ENCODE measurements around the gene ERLIN1. TPM values are rescaled to one million over a fixed set of nuclear protein-coding genes. Genes with fewer than 3 reads are reported as not detected.

Gene ERLIN1
- total and polyA plus RNA-seq, 10 of the 15 experiments (the other 5 are each of a cell fraction or from before 2014, with no cell fraction given): 4.9 to 21.7 (median 13.0) TPM

DNA sequence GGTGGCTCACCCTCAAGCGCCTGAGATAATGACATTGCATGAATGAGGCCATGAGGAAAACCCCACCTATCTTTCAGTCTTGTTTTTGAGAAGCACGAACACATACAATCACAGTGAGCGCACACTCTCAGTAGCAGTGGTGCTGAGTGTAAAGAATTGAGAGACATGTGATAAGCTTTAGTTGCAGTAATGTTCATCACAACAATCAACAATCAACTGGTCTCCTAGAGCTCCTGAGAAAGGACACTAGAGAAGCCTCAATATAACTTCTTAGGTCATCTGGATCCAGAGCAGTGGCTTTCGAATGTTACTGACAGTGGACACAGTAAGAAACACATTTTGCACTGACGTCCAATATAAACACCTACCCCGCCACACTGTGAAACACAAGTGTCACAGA, 12.8 kb downstream of the ERLIN1 start:
- no peak overlapping the region for H3K4me2 ChIP-seq (ENCODE audit: control insufficient read depth, insufficient read depth)
- no peaks in the 10 kb centered on the region for H4K20me1 ChIP-seq (ENCODE audit: control insufficient read depth, insufficient read depth)
- peaks cover 4 to 16% of the 10 kb centered on the region in 2 experiments for H3K36me3 ChIP-seq (ENCODE audit: control insufficient read depth in 2 of 2, insufficient read depth in 2 of 2, low read length in 1 of 2)
- POLR2A ChIA-PET: no interaction called here
- H3K4me3 ChIP-seq: no peak overlapping the region
- FAIRE-seq (no peak), ATAC-seq (no peak), DNase-seq (ENCODE audit: low read depth, low spot score) (no peak)
- H3K9me3 ChIP-seq (replicated peaks; ENCODE audit: control insufficient read depth, insufficient read depth, low read length): peaks cover 8% of the 10 kb centered on the region
- H3K9ac ChIP-seq (ENCODE audit: control insufficient read depth, insufficient read depth, low read length): no peak overlapping the region
- intact Hi-C loops (cut with micrococcal nuclease; ENCODE audit: unreplicated experiment): no loop called here
- H3K27ac ChIP-seq (ENCODE audit: control insufficient read depth, insufficient read depth): no peak overlapping the region
- no peak overlapping the region for H2AFZ ChIP-seq (ENCODE audit: control insufficient read depth, low read depth, low read length)
- CTCF ChIA-PET: interaction anchor here (0.9 to 1.0 kb wide), 2 partner anchors 9 to 327 kb away, joined by 3 to 4 read pairs; no protein-coding TSS in a partner anchor
- H3K79me2 ChIP-seq (ENCODE audit: control insufficient read depth, insufficient read depth, low read length): peaks cover 4% of the 10 kb centered on the region
- no peaks in the 10 kb centered on the region for H3K27me3 ChIP-seq (replicated peaks in 1 of 2; ENCODE audit: control insufficient read depth in 2 of 2, insufficient read depth in 2 of 2, low read length in 1 of 2)
- WGBS (ENCODE audit: insufficient coverage, insufficient replicate concordance, low lambda C conversion rate, missing lambda C conversion rate): 85% methylated on average over 6 of the region's 6 CpGs
- TF ChIP-seq ATF7 (IDR thresholded peaks at IDR 0.05; ENCODE audit: low read depth) (no peak), CBX3 (IDR thresholded peaks at IDR 0.05; ENCODE audit: borderline replicate concordance, low read depth) (no peak), DPF2 (IDR thresholded peaks at IDR 0.05) (no peak), SIX5 (IDR thresholded peaks at IDR 0.05; ENCODE audit: low read depth, low read length, severe bottlenecking) (no peak)
- TF ChIP-seq, protein P1, sequence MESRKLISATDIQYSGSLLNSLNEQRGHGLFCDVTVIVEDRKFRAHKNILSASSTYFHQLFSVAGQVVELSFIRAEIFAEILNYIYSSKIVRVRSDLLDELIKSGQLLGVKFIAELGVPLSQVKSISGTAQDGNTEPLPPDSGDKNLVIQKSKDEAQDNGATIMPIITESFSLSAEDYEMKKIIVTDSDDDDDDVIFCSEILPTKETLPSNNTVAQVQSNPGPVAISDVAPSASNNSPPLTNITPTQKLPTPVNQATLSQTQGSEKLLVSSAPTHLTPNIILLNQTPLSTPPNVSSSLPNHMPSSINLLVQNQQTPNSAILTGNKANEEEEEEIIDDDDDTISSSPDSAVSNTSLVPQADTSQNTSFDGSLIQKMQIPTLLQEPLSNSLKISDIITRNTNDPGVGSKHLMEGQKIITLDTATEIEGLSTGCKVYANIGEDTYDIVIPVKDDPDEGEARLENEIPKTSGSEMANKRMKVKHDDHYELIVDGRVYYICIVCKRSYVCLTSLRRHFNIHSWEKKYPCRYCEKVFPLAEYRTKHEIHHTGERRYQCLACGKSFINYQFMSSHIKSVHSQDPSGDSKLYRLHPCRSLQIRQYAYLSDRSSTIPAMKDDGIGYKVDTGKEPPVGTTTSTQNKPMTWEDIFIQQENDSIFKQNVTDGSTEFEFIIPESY (IDR thresholded peaks at IDR 0.05): no peak
- SMC1A ChIA-PET (ENCODE audit: uncharacterized antibody, unreplicated experiment): interaction anchor here (0.7 to 1.5 kb wide), 3 partner anchors 11 to 51 kb away, joined by 3 to 4 read pairs (median 3); no protein-coding TSS in a partner anchor
- in situ Hi-C loops (cut with MboI): no loop called here
- no TSS peak for BruUV-seq (replicated peaks)
- RAD21 ChIA-PET (ENCODE audit: unreplicated experiment): interaction anchor here (0.6 kb wide), 1 partner anchor 16 kb away, joined by 3 read pairs; no protein-coding TSS in a partner anchor
- peaks cover 14% of the 10 kb centered on the region for H3K4me1 ChIP-seq (ENCODE audit: control insufficient read depth, insufficient read depth, low read length)

DNA sequence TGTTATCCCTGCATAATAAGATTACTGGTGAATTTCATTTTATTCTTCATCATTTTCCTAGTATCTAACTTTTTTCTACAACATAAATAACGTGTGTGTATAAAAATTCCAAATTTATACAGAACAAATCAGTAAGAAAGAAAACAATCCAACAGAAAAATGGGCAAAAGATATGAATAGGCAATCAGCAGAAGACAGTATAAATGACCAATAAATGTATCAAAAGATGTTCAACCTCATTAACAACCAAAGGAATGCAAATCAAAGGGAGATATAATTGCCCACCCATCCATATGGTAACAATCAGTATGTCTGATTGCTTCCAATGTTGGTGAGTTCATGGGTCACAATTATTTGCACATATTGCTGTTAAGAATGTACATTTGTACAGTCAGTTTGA, 13.5 kb downstream of the ERLIN1 start:
- Histone ChIP-seq H3K4me3 (no peak overlapping the region), H4K20me1 (ENCODE audit: control insufficient read depth, insufficient read depth) (no peaks in the 10 kb centered on the region), H3K36me3 (ENCODE audit: control insufficient read depth in 2 of 2, insufficient read depth in 2 of 2, low read length in 1 of 2) (peaks cover 4 to 16% of the 10 kb centered on the region in 2 experiments), H3K27ac (ENCODE audit: control insufficient read depth, insufficient read depth) (no peak overlapping the region), H2AFZ (ENCODE audit: control insufficient read depth, low read depth, low read length) (no peak overlapping the region), H3K79me2 (ENCODE audit: control insufficient read depth, insufficient read depth, low read length) (peaks cover 4% of the 10 kb centered on the region), H3K4me1 (ENCODE audit: control insufficient read depth, insufficient read depth, low read length) (peaks cover 14% of the 10 kb centered on the region), H3K4me2 (ENCODE audit: control insufficient read depth, insufficient read depth) (no peak overlapping the region), H3K27me3 (replicated peaks in 1 of 2; ENCODE audit: control insufficient read depth in 2 of 2, insufficient read depth in 2 of 2, low read length in 1 of 2) (no peaks in the 10 kb centered on the region), H3K9me3 (replicated peaks; ENCODE audit: control insufficient read depth, insufficient read depth, low read length) (peaks cover 8% of the 10 kb centered on the region), H3K9ac (ENCODE audit: control insufficient read depth, insufficient read depth, low read length) (no peak overlapping the region)
- WGBS (ENCODE audit: insufficient coverage, insufficient replicate concordance, low lambda C conversion rate, missing lambda C conversion rate): 90% methylated on average over 1 of the region's 1 CpG
- DNase-seq (ENCODE audit: low read depth, low spot score): no peak
- RAD21 ChIA-PET (ENCODE audit: unreplicated experiment): interaction anchor here (1.2 kb wide), 1 partner anchor 10 kb away, joined by 3 read pairs; no protein-coding TSS in a partner anchor
- CTCF ChIA-PET: interaction anchor here (0.9 to 1.7 kb wide), 2 partner anchors 9 to 10 kb away, joined by 3 to 4 read pairs; no protein-coding TSS in a partner anchor
- intact Hi-C loops (cut with micrococcal nuclease; ENCODE audit: unreplicated experiment): no loop called here
- POLR2A ChIA-PET: no interaction called here
- peak; percentile 52 for FAIRE-seq
- no TSS peak for BruUV-seq (replicated peaks)
- SMC1A ChIA-PET (ENCODE audit: uncharacterized antibody, unreplicated experiment): interaction anchor here (0.7 to 2.6 kb wide), 5 partner anchors 7 to 52 kb away, joined by 3 to 9 read pairs (median 4); no protein-coding TSS in a partner anchor
- in situ Hi-C loops (cut with MboI): no loop called here
- no peak for ATAC-seq
- TF ChIP-seq CEBPB (IDR thresholded peaks at IDR 0.05; ENCODE audit: borderline replicate concordance in 1 of 2, low read depth in 2 of 2, low read length in 2 of 2): no peak
- no peak for TF ChIP-seq EZH2 (IDR thresholded peaks at IDR 0.05; ENCODE audit: borderline replicate concordance, control insufficient read depth, low read depth, low read length)
- TF ChIP-seq, protein P2, sequence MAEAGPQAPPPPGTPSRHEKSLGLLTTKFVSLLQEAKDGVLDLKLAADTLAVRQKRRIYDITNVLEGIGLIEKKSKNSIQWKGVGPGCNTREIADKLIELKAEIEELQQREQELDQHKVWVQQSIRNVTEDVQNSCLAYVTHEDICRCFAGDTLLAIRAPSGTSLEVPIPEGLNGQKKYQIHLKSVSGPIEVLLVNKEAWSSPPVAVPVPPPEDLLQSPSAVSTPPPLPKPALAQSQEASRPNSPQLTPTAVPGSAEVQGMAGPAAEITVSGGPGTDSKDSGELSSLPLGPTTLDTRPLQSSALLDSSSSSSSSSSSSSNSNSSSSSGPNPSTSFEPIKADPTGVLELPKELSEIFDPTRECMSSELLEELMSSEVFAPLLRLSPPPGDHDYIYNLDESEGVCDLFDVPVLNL (IDR thresholded peaks at IDR 0.05; ENCODE audit: low read depth, low read length): no peak
- TF ChIP-seq, protein P3, sequence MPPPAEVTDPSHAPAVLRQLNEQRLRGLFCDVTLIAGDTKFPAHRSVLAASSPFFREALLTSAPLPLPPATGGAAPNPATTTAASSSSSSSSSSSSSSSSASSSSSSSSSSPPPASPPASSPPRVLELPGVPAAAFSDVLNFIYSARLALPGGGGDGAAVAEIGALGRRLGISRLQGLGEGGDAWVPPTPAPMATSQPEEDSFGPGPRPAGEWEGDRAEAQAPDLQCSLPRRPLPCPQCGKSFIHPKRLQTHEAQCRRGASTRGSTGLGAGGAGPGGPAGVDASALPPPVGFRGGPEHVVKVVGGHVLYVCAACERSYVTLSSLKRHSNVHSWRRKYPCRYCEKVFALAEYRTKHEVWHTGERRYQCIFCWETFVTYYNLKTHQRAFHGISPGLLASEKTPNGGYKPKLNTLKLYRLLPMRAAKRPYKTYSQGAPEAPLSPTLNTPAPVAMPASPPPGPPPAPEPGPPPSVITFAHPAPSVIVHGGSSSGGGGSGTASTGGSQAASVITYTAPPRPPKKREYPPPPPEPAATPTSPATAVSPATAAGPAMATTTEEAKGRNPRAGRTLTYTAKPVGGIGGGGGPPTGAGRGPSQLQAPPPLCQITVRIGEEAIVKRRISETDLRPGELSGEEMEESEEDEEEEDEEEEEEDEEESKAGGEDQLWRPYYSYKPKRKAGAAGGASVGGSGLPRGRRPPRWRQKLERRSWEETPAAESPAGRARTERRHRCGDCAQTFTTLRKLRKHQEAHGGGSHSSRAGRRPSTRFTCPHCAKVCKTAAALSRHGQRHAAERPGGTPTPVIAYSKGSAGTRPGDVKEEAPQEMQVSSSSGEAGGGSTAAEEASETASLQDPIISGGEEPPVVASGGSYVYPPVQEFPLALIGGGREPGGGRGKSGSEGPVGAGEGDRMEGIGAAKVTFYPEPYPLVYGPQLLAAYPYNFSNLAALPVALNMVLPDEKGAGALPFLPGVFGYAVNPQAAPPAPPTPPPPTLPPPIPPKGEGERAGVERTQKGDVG (CRISPR knock-in tag; IDR thresholded peaks at IDR 0.05): no peak
- TF ChIP-seq GATAD2B (conservative IDR thresholded peaks at IDR 0.05; ENCODE audit: low read depth): no peak
